H9 (cell line): ENCODE data around the gene NAPSA. TPM values are rescaled to one million over a fixed set of nuclear protein-coding genes. Genes with fewer than 3 reads are reported as not detected.

Experiments used
- DNase-seq: peaks from one replicate; pipeline ENCODE4 v3.0.0-alpha.2; 2017
- H2AFZ ChIP-seq: one replicate; pipeline ENCODE4 v1.6.1; 2013; ENCODE audit warnings: mild to moderate bottlenecking, low read length, control low read depth, moderate library complexity
- H2AK5ac ChIP-seq: 2 replicates; pipeline ENCODE4 v1.6.1; 2013; ENCODE audit warnings: low read length, control low read depth, mixed read lengths; ENCODE audit not compliant: insufficient read length
- H2BK120ac ChIP-seq: one replicate; pipeline ENCODE4 v1.6.1; 2013; ENCODE audit warnings: low read depth, mild to moderate bottlenecking, low read length, control low read depth, inconsistent platforms; ENCODE audit not compliant: poor library complexity, severe bottlenecking
- H2BK12ac ChIP-seq: 2 replicates; pipeline ENCODE4 v1.6.1; 2013; ENCODE audit warnings: low read length, control low read depth, mixed read lengths, low read depth; ENCODE audit not compliant: insufficient read length
- H2BK15ac ChIP-seq: 2 replicates; pipeline ENCODE4 v1.6.1; 2013; ENCODE audit warnings: low read depth, low read length, control low read depth
- H2BK20ac ChIP-seq: one replicate; pipeline ENCODE4 v1.6.1; 2013; ENCODE audit warnings: low read depth, mild to moderate bottlenecking, low read length, control low read depth, inconsistent platforms; ENCODE audit not compliant: poor library complexity, severe bottlenecking
- H2BK5ac ChIP-seq: 2 replicates; pipeline ENCODE4 v1.6.1; 2013; ENCODE audit warnings: low read length, control low read depth, mixed read lengths; ENCODE audit not compliant: insufficient read length
- H3K14ac ChIP-seq: 2 replicates; pipeline ENCODE4 v1.6.1; 2013; ENCODE audit warnings: low read length, control low read depth; ENCODE audit not compliant: insufficient read depth
- H3K18ac ChIP-seq: 2 replicates; pipeline ENCODE4 v1.6.1; 2013; ENCODE audit warnings: low read depth, mild to moderate bottlenecking, mixed read lengths, low read length, control low read depth; ENCODE audit not compliant: insufficient read length
- H3K23ac ChIP-seq: 2 replicates; pipeline ENCODE4 v1.6.1; 2013; ENCODE audit warnings: low read length, control low read depth, mixed read lengths, low read depth; ENCODE audit not compliant: insufficient read length
- H3K23me2 ChIP-seq: 2 replicates; pipeline ENCODE4 v1.6.1; 2013; ENCODE audit warnings: low read depth, mild to moderate bottlenecking, mixed read lengths, low read length, control low read depth; ENCODE audit not compliant: insufficient read length, poor library complexity, severe bottlenecking
- H3K27ac ChIP-seq: 2 replicates; pipeline ENCODE4 v1.5.1; 2013; ENCODE audit warnings: low read length, control low read depth, mixed read lengths, low read depth; ENCODE audit not compliant: insufficient read length
- H3K27me3 ChIP-seq: 2 replicates; pipeline ENCODE4 v1.6.1; 2013; ENCODE audit warnings: low read length, control low read depth, inconsistent platforms; ENCODE audit not compliant: insufficient read depth
- H3K4ac ChIP-seq: 2 replicates; pipeline ENCODE4 v1.6.1; 2013; ENCODE audit warnings: low read depth, mild to moderate bottlenecking, control low read depth, inconsistent platforms, low read length, moderate library complexity
- H3K4me1 ChIP-seq: 2 replicates; pipeline ENCODE4 v1.6.1; 2013; ENCODE audit warnings: low read length, control low read depth, inconsistent platforms; ENCODE audit not compliant: insufficient read depth
- H3K4me2 ChIP-seq: 2 replicates; pipeline ENCODE4 v1.6.1; 2013; ENCODE audit warnings: low read length, control low read depth, mixed read lengths; ENCODE audit not compliant: insufficient read length, insufficient read depth
- H3K56ac ChIP-seq: 2 replicates; pipeline ENCODE4 v1.6.1; 2013; ENCODE audit warnings: low read depth, mild to moderate bottlenecking, mixed read lengths, low read length, control low read depth; ENCODE audit not compliant: insufficient read length
- H3K79me1 ChIP-seq: 2 replicates; pipeline ENCODE4 v1.6.1; 2013; ENCODE audit warnings: low read depth, mild to moderate bottlenecking, moderate library complexity, low read length, control low read depth, inconsistent platforms; ENCODE audit not compliant: insufficient read depth, poor library complexity, severe bottlenecking
- H3K79me2 ChIP-seq: 2 replicates; pipeline ENCODE4 v1.6.1; 2013; ENCODE audit warnings: low read length, control low read depth, inconsistent platforms; ENCODE audit not compliant: insufficient read depth
- H3K9ac ChIP-seq: 2 replicates; pipeline ENCODE4 v1.6.1; 2013; ENCODE audit warnings: low read length, control low read depth, mixed read lengths; ENCODE audit not compliant: insufficient read length; ENCODE audit errors: extremely low read depth
- H3K9me3 ChIP-seq: one replicate; pipeline ENCODE4 v1.6.1; 2013; ENCODE audit warnings: low read depth, low read length, inconsistent platforms; ENCODE audit not compliant: control insufficient read depth
- H3T11ph ChIP-seq: one replicate; pipeline ENCODE4 v1.6.1; 2013; ENCODE audit warnings: mild to moderate bottlenecking, low read length, control low read depth, inconsistent platforms
- H4K20me1 ChIP-seq: one replicate; pipeline ENCODE4 v1.6.1; 2013; ENCODE audit not compliant: control insufficient read depth, insufficient read length, insufficient read depth
- H4K5ac ChIP-seq: 2 replicates; pipeline ENCODE4 v1.6.1; 2013; ENCODE audit warnings: low read depth, mild to moderate bottlenecking, mixed read lengths, low read length, control low read depth; ENCODE audit not compliant: insufficient read length
- H4K8ac ChIP-seq: replicated peaks from 2 replicates; pipeline ENCODE4 v1.6.1; 2013; ENCODE audit warnings: low read length, control low read depth, mixed read lengths, low read depth; ENCODE audit not compliant: insufficient read length
- H4K91ac ChIP-seq: 2 replicates; pipeline ENCODE4 v1.6.1; 2013; ENCODE audit warnings: low read depth, mild to moderate bottlenecking, moderate library complexity, mixed read lengths, low read length, control low read depth; ENCODE audit not compliant: insufficient read length
- H3K27ac Mint-ChIP-seq, 3 experiments: 2 replicates in 2 of 3; 3 replicates in 1 of 3; pipeline ENCODE4 v1.8.0; 2020 to 2021; ENCODE audit warnings: mixed read lengths in 3 of 3, mild to moderate bottlenecking in 1 of 3, moderate library complexity in 1 of 3
- H3K27me3 Mint-ChIP-seq: 2 replicates; pipeline ENCODE4 v1.8.0; 2021; ENCODE audit warnings: low read depth, mild to moderate bottlenecking, moderate library complexity, mixed read lengths
- H3K36me3 Mint-ChIP-seq, 3 experiments: 2 replicates in 2 of 3; 3 replicates in 1 of 3; pipeline ENCODE4 v1.8.0; 2020 to 2021; ENCODE audit warnings: low read depth in 3 of 3, mixed read lengths in 3 of 3; ENCODE audit not compliant: insufficient read depth in 1 of 3
- H3K4me1 Mint-ChIP-seq, 2 experiments: 2 replicates each; pipeline ENCODE4 v1.8.0; 2020; ENCODE audit warnings: mixed read lengths in 2 of 2
- H3K4me3 Mint-ChIP-seq, 2 experiments: 2 replicates in 1 of 2; 3 replicates in 1 of 2; pipeline ENCODE4 v1.8.0; 2020 to 2021; ENCODE audit warnings: mild to moderate bottlenecking in 2 of 2, mixed read lengths in 2 of 2, moderate library complexity in 1 of 2
- H3K9me3 Mint-ChIP-seq, 2 experiments: 2 replicates in 1 of 2; 3 replicates in 1 of 2; pipeline ENCODE4 v1.8.0; 2020; ENCODE audit warnings: mild to moderate bottlenecking in 2 of 2, mixed read lengths in 2 of 2, moderate library complexity in 1 of 2
- CTCF ChIP-seq: fragments of 200-600 bp; sonication (generic); conservative IDR thresholded peaks from 3 replicates; pipeline ENCODE4 v1.8.0; 2021; ENCODE audit warnings: antibody characterized with exemption, mild to moderate bottlenecking
- WGBS: extraction: QIAGEN DNeasy Blood & Tissue Kit; methylation state at CpG from one replicate; pipeline ENCODE4 v1.1.7; 2013; ENCODE audit warnings: missing lambda C conversion rate, low lambda C conversion rate, mixed read lengths; ENCODE audit not compliant: insufficient read length; ENCODE audit errors: extremely low coverage; 5-methylcytosine and 5-hydroxymethylcytosine counted together
- total RNA-seq: library from RNA; stranded (reverse); gene quantifications from 2 replicates; pipeline ENCODE4 v1.2.1, GENCODE V29; 2021

NAPSA gene
- total RNA-seq, 1 experiment from 2014 or later, result 0.44 TPM

DNA sequence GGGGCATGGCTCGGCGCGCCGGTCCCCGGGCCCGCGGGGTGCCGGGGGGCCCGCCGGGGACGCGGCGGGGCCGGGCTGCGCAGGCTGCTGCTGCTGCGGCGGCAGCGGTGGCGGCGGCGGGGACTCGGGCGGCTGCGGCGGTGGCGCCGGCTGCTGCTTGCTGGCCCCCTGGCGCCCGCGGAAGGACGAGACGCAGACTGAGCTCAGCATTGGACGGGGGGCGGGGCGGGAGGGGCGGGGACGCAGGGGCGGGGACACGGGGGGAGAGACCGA is 36.6 kb downstream of the NAPSA start:
- no peak overlapping the region for H3K27ac Mint-ChIP-seq
- no peak for TF ChIP-seq CTCF
- peaks cover 6% of the 10 kb centered on the region; the same call in 1 of the 2 replicates for H3K4me1 ChIP-seq
- no peak overlapping the region for H3K56ac ChIP-seq
- peak overlapping the region in 1 of 2 experiments; percentile 92; a peak in 2 of 5 replicates for H3K4me3 Mint-ChIP-seq
- H2BK120ac ChIP-seq, result no peak overlapping the region
- no peak overlapping the region for H3T11ph ChIP-seq
- H2BK20ac ChIP-seq, result no peak overlapping the region
- peaks cover 28% of the 10 kb centered on the region for H3K27me3 Mint-ChIP-seq
- no peak overlapping the region for H3K14ac ChIP-seq
- no peak overlapping the region for H3K9ac ChIP-seq
- no peaks in the 10 kb centered on the region for H3K9me3 ChIP-seq
- peaks cover 8% of the 10 kb centered on the region; the same call in 1 of the 2 replicates for H3K27me3 ChIP-seq
- peaks cover 31% of the 10 kb centered on the region for H3K23me2 ChIP-seq
- no peaks in the 10 kb centered on the region for H3K79me2 ChIP-seq
- WGBS, result no CpG with 5 or more reads among the region's 40 CpGs
- H3K79me1 ChIP-seq, result no peaks in the 10 kb centered on the region
- no peak overlapping the region for H3K4me2 ChIP-seq
- H3K27ac ChIP-seq, result no peak overlapping the region
- DNase-seq, result no peak
- H3K23ac ChIP-seq, result no peak overlapping the region
- no peak overlapping the region for H2AFZ ChIP-seq
- H2BK5ac ChIP-seq, result no peak overlapping the region
- no peak overlapping the region for H2AK5ac ChIP-seq
- H3K36me3 Mint-ChIP-seq, result peaks cover under 1 to 6% (median 2%) of the 10 kb centered on the region in 3 experiments
- H4K8ac ChIP-seq, result no peak overlapping the region
- no peak overlapping the region for H3K18ac ChIP-seq
- H3K4me1 Mint-ChIP-seq, result peaks cover 50 to 51% of the 10 kb centered on the region in 2 experiments
- H3K9me3 Mint-ChIP-seq, result peaks cover 3 to 5% of the 10 kb centered on the region in 2 experiments; a peak in 3 of 5 replicates
- no peak overlapping the region for H4K5ac ChIP-seq
- H4K20me1 ChIP-seq, result no peaks in the 10 kb centered on the region
- no peak overlapping the region for H2BK12ac ChIP-seq
- H4K91ac ChIP-seq, result no peak overlapping the region
- H2BK15ac ChIP-seq, result no peak overlapping the region
- H3K4ac ChIP-seq, result no peak overlapping the region
